GM12878 (cell line): Measurements from ENCODE around the gene DNAI7. TPM values are rescaled to one million over a fixed set of nuclear protein-coding genes. Genes with fewer than 3 reads are reported as not detected.
A peak's percentile ranks its signal among the peaks of the same experiment; 100 is the strongest.

ENCODE experiments used
- ATAC-seq: fragments of 200-7000 bp; cut with Tn5 transposase; 3 replicates; pipeline ENCODE4 v1.9.1; 2020; ENCODE audit warnings: mild to moderate bottlenecking, moderate library complexity
- BruUV-seq: library from RNA; stranded (reverse); fragments of 400-500 nt; replicated peaks from 2 replicates; lab custom pipeline; 2021; lab: Mats Ljungman, UMichigan
- CTCF ChIA-PET: fragments of 300-600 bp; sonication (Branson Sonifier 250); formaldehyde crosslinking; extraction: SDS; loops from one replicate; lab custom pipeline; 2021; ENCODE audit warnings: inconsistent platforms; lab: Yijun Ruan, JAX
- POLR2A ChIA-PET: fragments of 350-600 bp; formaldehyde crosslinking; extraction: SDS; loops from one replicate; lab custom pipeline; 2021; ENCODE audit warnings: inconsistent platforms; lab: Charles Lee
- RAD21 ChIA-PET: fragments of 300-600 bp; sonication (Branson Sonifier 250); formaldehyde crosslinking; loops from one replicate; lab custom pipeline; 2023; ENCODE audit warnings: antibody characterized with exemption; ENCODE audit not compliant: unreplicated experiment; lab: Charles Lee
- SMC1A ChIA-PET: fragments of 300-600 bp; sonication (Branson Sonifier 250); formaldehyde crosslinking; loops from one replicate; lab custom pipeline; 2023; ENCODE audit not compliant: unreplicated experiment, uncharacterized antibody; lab: Charles Lee
- DNase-seq: peaks from one replicate; pipeline ENCODE4 v3.0.0-alpha.2; 2011; ENCODE audit warnings: low read depth, low spot score
- FAIRE-seq: peaks from 3 replicates; lab custom pipeline; 2011; peaks lifted over from hg19 to GRCh38; lab: Jason Lieb, UNC
- H2AFZ ChIP-seq: 2 replicates; pipeline ENCODE4 v1.6.0; 2011; ENCODE audit warnings: low read depth, low read length, control low read depth; ENCODE audit not compliant: control insufficient read depth
- H3K27ac ChIP-seq: 2 replicates; pipeline ENCODE4 v1.5.1; 2011; ENCODE audit warnings: control low read depth; ENCODE audit not compliant: control insufficient read depth, insufficient read depth
- H3K27me3 ChIP-seq, 2 experiments: replicated peaks in 1 of 2; 2 replicates each; pipeline versions ENCODE4 v1.6.0 to v1.6.1; 2011; ENCODE audit warnings: low read length in 1 of 2; ENCODE audit not compliant: control insufficient read depth in 2 of 2, insufficient read depth in 2 of 2
- H3K36me3 ChIP-seq, 2 experiments: 2 replicates each; pipeline ENCODE4 v1.5.1; 2011; ENCODE audit warnings: low read length in 1 of 2; ENCODE audit not compliant: control insufficient read depth in 2 of 2, insufficient read depth in 2 of 2
- H3K4me1 ChIP-seq: 2 replicates; pipeline ENCODE4 v1.6.1; 2011; ENCODE audit warnings: mild to moderate bottlenecking, low read length, moderate library complexity, mixed read lengths; ENCODE audit not compliant: control insufficient read depth, insufficient read depth
- H3K4me2 ChIP-seq: 2 replicates; pipeline ENCODE4 v1.6.0; 2011; ENCODE audit warnings: control low read depth; ENCODE audit not compliant: control insufficient read depth, insufficient read depth
- H3K4me3 ChIP-seq: fragments of 200-600 bp; sonication (generic); 2 replicates; pipeline ENCODE4 v1.5.1; 2016
- H3K79me2 ChIP-seq: 2 replicates; pipeline ENCODE4 v1.6.0; 2011; ENCODE audit warnings: low read length; ENCODE audit not compliant: control insufficient read depth, insufficient read depth
- H3K9ac ChIP-seq: 2 replicates; pipeline ENCODE4 v1.8.0; 2011; ENCODE audit warnings: low read length, control low read depth, mixed read lengths; ENCODE audit not compliant: control insufficient read depth, insufficient read depth
- H3K9me3 ChIP-seq: replicated peaks from 3 replicates; pipeline ENCODE4 v1.5.1; 2011; ENCODE audit warnings: mild to moderate bottlenecking, low read length; ENCODE audit not compliant: control insufficient read depth, insufficient read depth
- H4K20me1 ChIP-seq: 2 replicates; pipeline ENCODE4 v1.6.0; 2011; ENCODE audit not compliant: control insufficient read depth, insufficient read depth
- MYB ChIP-seq: fragments of 150-350 bp; IDR thresholded peaks from 2 replicates; pipeline ENCODE4 v1.6.1; 2014; ENCODE audit warnings: mild to moderate bottlenecking, low read depth, low read length, borderline replicate concordance
- NFXL1 ChIP-seq: fragments of 450-650 bp; IDR thresholded peaks from 2 replicates; pipeline ENCODE4 v1.6.1; 2017; ENCODE audit warnings: antibody characterized with exemption, mild to moderate bottlenecking, borderline replicate concordance
- NR2F1 ChIP-seq: fragments of 450-650 bp; conservative IDR thresholded peaks from 2 replicates; pipeline ENCODE4 v1.6.1; 2017; ENCODE audit warnings: mild to moderate bottlenecking
- RAD21 ChIP-seq: IDR thresholded peaks from 2 replicates; pipeline ENCODE4 v1.6.1; 2011; ENCODE audit warnings: mild to moderate bottlenecking, low read depth, low read length, moderate library complexity; ENCODE audit not compliant: insufficient read depth
- SMC3 ChIP-seq: IDR thresholded peaks from 2 replicates; pipeline ENCODE4 v1.6.1; 2011; ENCODE audit warnings: low read length, improper control_type of control experiment, borderline replicate concordance
- SREBF1 ChIP-seq: IDR thresholded peaks from 2 replicates; pipeline ENCODE4 v1.6.1; 2012; ENCODE audit warnings: mild to moderate bottlenecking, low read length
- ZNF274 ChIP-seq: IDR thresholded peaks from one replicate; pipeline ENCODE4 v1.8.0; 2011; ENCODE audit not compliant: insufficient read length, insufficient read depth
- WGBS: methylation state at CpG from one replicate; pipeline ENCODE4 v1.1.6; 2016; ENCODE audit warnings: low lambda C conversion rate; ENCODE audit not compliant: insufficient replicate concordance, insufficient coverage; ENCODE audit errors: missing lambda C conversion rate; 5-methylcytosine and 5-hydroxymethylcytosine counted together
- in situ Hi-C: fragments of 300-500 bp; cut with MboI; formaldehyde crosslinking; loops from 9 replicates; pipeline ENCODE4 v1.14.3; 2018; ENCODE audit warnings: mixed read lengths
- intact Hi-C: fragments of 100-400 bp; cut with micrococcal nuclease; formaldehyde crosslinking; loops from one replicate; pipeline ENCODE4 v1.14.2; 2022; ENCODE audit not compliant: unreplicated experiment
- polyA plus RNA-seq, 11 experiments: library from polyadenylated mRNA; depleted of rRNA in 4 of 11; unstranded in 6 of 11; stranded (reverse) in 5 of 11; fragments of >200 nt; fragmentation: Nextera tagmentation in 4 of 11; fragmentation: Illumina TruSeq in 1 of 11; extraction: Ambion mirVana in 4 of 11; extraction: Trizol in 1 of 11; gene quantifications; 1 replicate in 1 of 11; 2 replicates in 10 of 11; pipeline versions ENCODE4 v1.2.1 to v1.2.3, GENCODE V29; 2011 to 2016; ENCODE audit warnings: inconsistent platforms in 2 of 11, missing spikeins in 2 of 11, low read depth in 1 of 11
- total RNA-seq, 4 experiments: library from RNA; depleted of rRNA in 3 of 4; stranded (reverse); fragments of >200 nt in 3 of 4; fragmentation: Illumina TruSeq in 1 of 4; extraction: Trizol in 1 of 4; gene quantifications; 2 replicates each; pipeline versions ENCODE4 v1.2.1 to v1.2.3, GENCODE V29; 2013 to 2021
- TF ChIP-seq, protein P1 (sequence below): fragments of 450-650 bp; IDR thresholded peaks from 2 replicates; pipeline ENCODE4 v1.6.1; 2014; ENCODE audit warnings: mild to moderate bottlenecking
- TF ChIP-seq, protein P2 (sequence below), 3 experiments: IDR thresholded peaks in 2 of 3; conservative IDR thresholded peaks in 1 of 3; 2 replicates each; pipeline ENCODE4 v1.5.1; 2011; ENCODE audit warnings: low read depth in 3 of 3, low read length in 3 of 3, mild to moderate bottlenecking in 3 of 3, control low read depth in 2 of 3, moderate library complexity in 2 of 3, inconsistent platforms in 1 of 3, mixed read lengths in 1 of 3; ENCODE audit not compliant: control insufficient read depth in 2 of 3, insufficient read depth in 1 of 3; ENCODE audit errors: extremely low read depth in 1 of 3

Gene DNAI7
- total and polyA plus RNA-seq, 10 of the 15 experiments (the other 5 are each of a cell fraction or from before 2014, with no cell fraction given), result 0.05 to 0.48 (median 0.13) TPM; not detected in 4

DNA sequence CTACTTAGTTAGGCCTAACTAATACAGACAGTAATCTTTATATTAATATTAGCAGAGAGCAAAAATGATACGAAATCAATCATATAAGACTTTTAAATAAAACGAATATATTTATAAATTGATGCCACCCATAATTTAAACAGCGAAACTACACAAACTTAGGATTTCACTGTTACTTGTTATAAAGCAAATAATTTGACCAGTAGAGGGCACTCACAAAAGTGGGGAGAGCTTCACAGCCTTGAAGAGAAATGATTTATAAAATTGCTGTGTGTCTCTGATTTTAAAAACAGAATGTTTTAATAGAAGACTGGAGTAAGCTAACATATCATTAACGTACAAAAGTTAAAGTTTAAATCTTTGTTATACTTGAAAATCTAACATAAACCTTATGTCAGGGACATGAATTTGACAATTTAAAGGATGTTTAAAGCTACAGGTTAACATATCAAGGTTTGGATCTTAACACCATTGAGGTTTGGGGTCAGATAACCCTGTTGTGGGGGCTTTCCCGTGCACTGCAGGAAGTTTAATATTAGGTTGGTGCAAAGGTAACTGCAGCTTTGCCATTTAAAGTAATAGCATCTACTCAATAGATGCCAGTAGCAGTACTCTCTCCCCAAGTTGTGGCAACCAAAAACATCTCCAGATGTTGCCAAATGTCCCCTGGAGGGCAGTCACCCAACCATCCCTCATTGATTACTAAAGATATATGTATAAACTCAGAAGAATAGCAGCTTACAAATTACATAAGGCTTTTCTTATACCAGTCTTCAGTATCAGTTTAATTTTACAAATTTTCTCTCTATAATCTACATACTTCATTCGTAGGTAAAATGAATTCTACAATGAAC, 46.4 kb upstream of the DNAI7 start:
- Histone ChIP-seq H3K4me1 (no peaks in the 10 kb centered on the region), H3K4me3 (no peak overlapping the region), H4K20me1 (no peaks in the 10 kb centered on the region), H3K9ac (no peak overlapping the region), H2AFZ (no peak overlapping the region), H3K36me3 (peaks cover 0 to 4% of the 10 kb centered on the region in 2 experiments; a peak in 2 of 4 replicates), H3K27me3 (no peaks in the 10 kb centered on the region), H3K9me3 (no peaks in the 10 kb centered on the region; the same call in 2 of the 3 replicates), H3K27ac (no peak overlapping the region), H3K79me2 (peaks cover 6% of the 10 kb centered on the region), H3K4me2 (no peak overlapping the region)
- DNase-seq (no peak), ATAC-seq (peak; percentile 81), FAIRE-seq (no peak)
- ChIA-PET RAD21 (interaction anchor here (0.7 to 2.0 kb wide), 17 partner anchors 9 to 155 kb away, joined by 3 to 10 read pairs (median 6); partner anchors contain the start of gene KRAS), CTCF (interaction anchor here (0.7 to 2.7 kb wide), 50 partner anchors 8 to 472 kb away, joined by 3 to 18 read pairs (median 4); partner anchors contain the start of genes DNAI7, ETFRF1 and KRAS), SMC1A (interaction anchor here (0.8 to 3.4 kb wide), 30 partner anchors 9 to 245 kb away, joined by 3 to 40 read pairs (median 4); partner anchors contain the start of genes DNAI7, ETFRF1 and KRAS), POLR2A (interaction anchor here (0.8 to 1.2 kb wide), 4 partner anchors 9 to 148 kb away, joined by 3 to 5 read pairs (median 3); partner anchors contain the start of gene KRAS)
- 27% methylated on average over 6 of the region's 6 CpGs for WGBS
- TF ChIP-seq ZNF274, result no peak
- peak; percentile 85 for TF ChIP-seq SMC3
- TF ChIP-seq RAD21, result peak; percentile 69
- TF ChIP-seq, protein P1, sequence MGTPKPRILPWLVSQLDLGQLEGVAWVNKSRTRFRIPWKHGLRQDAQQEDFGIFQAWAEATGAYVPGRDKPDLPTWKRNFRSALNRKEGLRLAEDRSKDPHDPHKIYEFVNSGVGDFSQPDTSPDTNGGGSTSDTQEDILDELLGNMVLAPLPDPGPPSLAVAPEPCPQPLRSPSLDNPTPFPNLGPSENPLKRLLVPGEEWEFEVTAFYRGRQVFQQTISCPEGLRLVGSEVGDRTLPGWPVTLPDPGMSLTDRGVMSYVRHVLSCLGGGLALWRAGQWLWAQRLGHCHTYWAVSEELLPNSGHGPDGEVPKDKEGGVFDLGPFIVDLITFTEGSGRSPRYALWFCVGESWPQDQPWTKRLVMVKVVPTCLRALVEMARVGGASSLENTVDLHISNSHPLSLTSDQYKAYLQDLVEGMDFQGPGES, result no peak
- no peak for TF ChIP-seq MYB
- no peak for TF ChIP-seq NFXL1
- no peak for TF ChIP-seq SREBF1
- TF ChIP-seq NR2F1, result peak; percentile 73
- TF ChIP-seq, protein P2, sequence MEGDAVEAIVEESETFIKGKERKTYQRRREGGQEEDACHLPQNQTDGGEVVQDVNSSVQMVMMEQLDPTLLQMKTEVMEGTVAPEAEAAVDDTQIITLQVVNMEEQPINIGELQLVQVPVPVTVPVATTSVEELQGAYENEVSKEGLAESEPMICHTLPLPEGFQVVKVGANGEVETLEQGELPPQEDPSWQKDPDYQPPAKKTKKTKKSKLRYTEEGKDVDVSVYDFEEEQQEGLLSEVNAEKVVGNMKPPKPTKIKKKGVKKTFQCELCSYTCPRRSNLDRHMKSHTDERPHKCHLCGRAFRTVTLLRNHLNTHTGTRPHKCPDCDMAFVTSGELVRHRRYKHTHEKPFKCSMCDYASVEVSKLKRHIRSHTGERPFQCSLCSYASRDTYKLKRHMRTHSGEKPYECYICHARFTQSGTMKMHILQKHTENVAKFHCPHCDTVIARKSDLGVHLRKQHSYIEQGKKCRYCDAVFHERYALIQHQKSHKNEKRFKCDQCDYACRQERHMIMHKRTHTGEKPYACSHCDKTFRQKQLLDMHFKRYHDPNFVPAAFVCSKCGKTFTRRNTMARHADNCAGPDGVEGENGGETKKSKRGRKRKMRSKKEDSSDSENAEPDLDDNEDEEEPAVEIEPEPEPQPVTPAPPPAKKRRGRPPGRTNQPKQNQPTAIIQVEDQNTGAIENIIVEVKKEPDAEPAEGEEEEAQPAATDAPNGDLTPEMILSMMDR (IDR thresholded peaks at IDR 0.05 in 2 of 3, conservative IDR thresholded peaks at IDR 0.05 in 1 of 3; ENCODE audit: control insufficient read depth in 2 of 3, extremely low read depth in 1 of 3, insufficient read depth in 1 of 3, low read depth in 3 of 3, low read length in 3 of 3), result peak; percentile 55 to 63 (median 56); a peak in 5 of 6 replicates
- in situ Hi-C loops, result no loop called here
- BruUV-seq, result no TSS peak
- intact Hi-C loops, result loop anchor here (1.0 kb wide), 1 partner anchor 146 kb away; no protein-coding TSS in a partner anchor
